Measurements from ENCODE around the gene MAPK1.

DNA sequence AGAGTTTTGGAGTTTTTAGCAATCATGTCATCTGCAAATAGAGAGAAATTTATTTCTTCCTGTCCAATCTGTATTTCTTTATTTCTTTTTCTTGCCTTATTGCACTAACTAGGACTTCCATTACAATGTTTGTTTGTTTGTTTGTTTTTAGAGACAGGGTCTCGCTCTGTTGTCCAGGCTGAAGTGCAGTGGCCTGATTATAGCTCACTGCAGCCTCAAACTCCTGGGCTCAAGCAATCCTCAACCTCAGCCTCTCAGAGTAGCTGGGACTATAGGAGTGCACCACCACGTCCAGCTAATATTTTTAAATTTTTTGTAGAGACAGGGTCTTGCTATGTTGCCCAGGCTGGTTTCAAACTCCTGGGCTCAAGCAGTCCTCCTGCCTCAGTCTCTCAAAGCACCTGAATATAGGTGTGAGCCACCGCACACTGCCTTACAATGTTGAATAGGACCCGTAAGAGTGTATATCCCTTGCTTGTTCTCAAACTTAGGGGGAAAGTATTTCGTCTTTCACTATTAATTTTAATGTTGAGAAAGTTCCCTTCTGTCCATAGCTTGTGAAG is 29.6 kb upstream of the MAPK1 start:
- TF ChIP-seq JUN (IDR thresholded peaks at IDR 0.05; ENCODE audit: borderline replicate concordance, insufficient read depth, insufficient read length, low read depth) (no peak), POLR2AphosphoS5 (IDR thresholded peaks at IDR 0.05; ENCODE audit: insufficient read depth, low read depth, low read length) (no peak)
- TF ChIP-seq, protein P1, sequence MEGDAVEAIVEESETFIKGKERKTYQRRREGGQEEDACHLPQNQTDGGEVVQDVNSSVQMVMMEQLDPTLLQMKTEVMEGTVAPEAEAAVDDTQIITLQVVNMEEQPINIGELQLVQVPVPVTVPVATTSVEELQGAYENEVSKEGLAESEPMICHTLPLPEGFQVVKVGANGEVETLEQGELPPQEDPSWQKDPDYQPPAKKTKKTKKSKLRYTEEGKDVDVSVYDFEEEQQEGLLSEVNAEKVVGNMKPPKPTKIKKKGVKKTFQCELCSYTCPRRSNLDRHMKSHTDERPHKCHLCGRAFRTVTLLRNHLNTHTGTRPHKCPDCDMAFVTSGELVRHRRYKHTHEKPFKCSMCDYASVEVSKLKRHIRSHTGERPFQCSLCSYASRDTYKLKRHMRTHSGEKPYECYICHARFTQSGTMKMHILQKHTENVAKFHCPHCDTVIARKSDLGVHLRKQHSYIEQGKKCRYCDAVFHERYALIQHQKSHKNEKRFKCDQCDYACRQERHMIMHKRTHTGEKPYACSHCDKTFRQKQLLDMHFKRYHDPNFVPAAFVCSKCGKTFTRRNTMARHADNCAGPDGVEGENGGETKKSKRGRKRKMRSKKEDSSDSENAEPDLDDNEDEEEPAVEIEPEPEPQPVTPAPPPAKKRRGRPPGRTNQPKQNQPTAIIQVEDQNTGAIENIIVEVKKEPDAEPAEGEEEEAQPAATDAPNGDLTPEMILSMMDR (IDR thresholded peaks at IDR 0.05; ENCODE audit: extremely low read depth in 1 of 2, insufficient read depth in 1 of 2, low read depth in 1 of 2, low read length in 2 of 2): no peak
- TF ChIP-seq, protein P2, sequence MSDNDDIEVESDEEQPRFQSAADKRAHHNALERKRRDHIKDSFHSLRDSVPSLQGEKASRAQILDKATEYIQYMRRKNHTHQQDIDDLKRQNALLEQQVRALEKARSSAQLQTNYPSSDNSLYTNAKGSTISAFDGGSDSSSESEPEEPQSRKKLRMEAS (IDR thresholded peaks at IDR 0.05; ENCODE audit: insufficient read depth, insufficient read length): no peak

Data from endothelial cell of umbilical vein (primary cell).